IMR-90 (cell line): Measurements from ENCODE around the gene RIOK2. TPM values are rescaled to one million over a fixed set of nuclear protein-coding genes. Genes with fewer than 3 reads are reported as not detected.

ENCODE experiments used
- ATAC-seq: fragments of 200-7000 bp; cut with Tn5 transposase; 2 replicates; pipeline ENCODE4 v1.9.1; 2020; ENCODE audit warnings: low read depth, mild to moderate bottlenecking, moderate library complexity
- BruUV-seq: library from RNA; stranded (reverse); fragments of 400-500 nt; replicated peaks from 2 replicates; lab custom pipeline; 2021; lab: Mats Ljungman, UMichigan
- CTCF ChIA-PET: fragments of 300-600 bp; formaldehyde crosslinking; extraction: SDS; loops from one replicate; lab custom pipeline; 2021; ENCODE audit warnings: antibody characterized with exemption; lab: Yijun Ruan, JAX
- POLR2A ChIA-PET: fragments of 300-600 bp; sonication (Branson Sonifier 250); formaldehyde crosslinking; loops from one replicate; lab custom pipeline; 2022; ENCODE audit warnings: antibody characterized with exemption; ENCODE audit not compliant: unreplicated experiment; lab: Charles Lee
- DNase-seq: peaks from one replicate; pipeline ENCODE4 v3.0.0; 2013
- H2AFZ ChIP-seq: replicated peaks from 2 replicates; pipeline ENCODE3; 2013; ENCODE audit warnings: low read length, mild to moderate bottlenecking; ENCODE audit not compliant: poor library complexity
- H2AK5ac ChIP-seq: 2 replicates; pipeline ENCODE4 v1.6.1; 2013; ENCODE audit warnings: low read depth, low read length, inconsistent platforms
- H2AK9ac ChIP-seq: replicated peaks from 2 replicates; pipeline ENCODE3; 2013; ENCODE audit warnings: mild to moderate bottlenecking, low read depth, low read length, moderate library complexity; ENCODE audit not compliant: poor library complexity
- H2BK120ac ChIP-seq: 2 replicates; pipeline ENCODE4 v1.6.1; 2013; ENCODE audit warnings: low read depth, low read length, inconsistent platforms
- H2BK15ac ChIP-seq: 3 replicates; pipeline ENCODE4 v1.6.1; 2013; ENCODE audit warnings: low read depth, low read length, inconsistent platforms
- H2BK20ac ChIP-seq: 2 replicates; pipeline ENCODE4 v1.6.1; 2013; ENCODE audit warnings: low read depth, mild to moderate bottlenecking, inconsistent platforms, low read length, moderate library complexity
- H2BK5ac ChIP-seq: 2 replicates; pipeline ENCODE4 v1.6.1; 2013; ENCODE audit warnings: mild to moderate bottlenecking, low read depth, low read length, inconsistent platforms; ENCODE audit not compliant: poor library complexity, severe bottlenecking
- H3K14ac ChIP-seq: replicated peaks from 2 replicates; pipeline ENCODE4 v1.6.1; 2013; ENCODE audit warnings: low read depth, low read length, inconsistent platforms
- H3K18ac ChIP-seq: 2 replicates; pipeline ENCODE4 v1.6.1; 2013; ENCODE audit warnings: low read depth, low read length, control low read depth
- H3K23ac ChIP-seq: 2 replicates; pipeline ENCODE4 v1.6.1; 2013; ENCODE audit warnings: low read depth, low read length, inconsistent platforms
- H3K27ac ChIP-seq: 2 replicates; pipeline ENCODE4 v1.5.1; 2013; ENCODE audit warnings: mild to moderate bottlenecking, control low read depth, low read length; ENCODE audit not compliant: insufficient read depth
- H3K27me3 ChIP-seq: 2 replicates; pipeline ENCODE4 v1.6.1; 2013; ENCODE audit warnings: low read length; ENCODE audit not compliant: control insufficient read depth, insufficient read depth
- H3K36me3 ChIP-seq: 2 replicates; pipeline ENCODE4 v1.6.1; 2013; ENCODE audit warnings: low read length, mixed read lengths; ENCODE audit not compliant: control insufficient read depth, insufficient read depth
- H3K4ac ChIP-seq: 2 replicates; pipeline ENCODE4 v1.6.1; 2013; ENCODE audit warnings: low read depth, low read length, inconsistent platforms
- H3K4me1 ChIP-seq: 2 replicates; pipeline ENCODE4 v1.6.1; 2013; ENCODE audit warnings: low read length, mixed read lengths; ENCODE audit not compliant: control insufficient read depth, insufficient read depth
- H3K4me2 ChIP-seq: 2 replicates; pipeline ENCODE4 v1.6.1; 2013; ENCODE audit warnings: low read depth, mild to moderate bottlenecking, control low read depth, low read length, moderate library complexity
- H3K4me3 ChIP-seq: 2 replicates; pipeline ENCODE4 v1.5.1; 2013; ENCODE audit warnings: low read depth, mild to moderate bottlenecking, control low read depth, low read length, moderate library complexity; ENCODE audit not compliant: insufficient read depth
- H3K56ac ChIP-seq: 2 replicates; pipeline ENCODE4 v1.6.1; 2013; ENCODE audit warnings: low read length, inconsistent platforms; ENCODE audit not compliant: insufficient read depth; ENCODE audit errors: extremely low read depth
- H3K79me1 ChIP-seq, 2 experiments: 2 replicates each; pipeline ENCODE4 v1.6.1; 2013; ENCODE audit warnings: low read length in 2 of 2, inconsistent platforms in 1 of 2, low read depth in 1 of 2
- H3K9ac ChIP-seq: 2 replicates; pipeline ENCODE4 v1.6.1; 2013; ENCODE audit warnings: low read depth, low read length, control low read depth
- H3K9me1 ChIP-seq: 2 replicates; pipeline ENCODE4 v1.6.1; 2013; ENCODE audit warnings: low read length, inconsistent platforms; ENCODE audit not compliant: insufficient read depth
- H3K9me3 ChIP-seq: 2 replicates; pipeline ENCODE4 v1.6.1; 2013; ENCODE audit warnings: low read length; ENCODE audit not compliant: control insufficient read depth, insufficient read depth
- H4K20me1 ChIP-seq: 2 replicates; pipeline ENCODE4 v1.6.1; 2013; ENCODE audit warnings: low read length, inconsistent platforms; ENCODE audit not compliant: insufficient read depth
- H4K5ac ChIP-seq: 2 replicates; pipeline ENCODE4 v1.6.1; 2013; ENCODE audit warnings: mild to moderate bottlenecking, low read depth, low read length, control low read depth
- H4K8ac ChIP-seq, 2 experiments: 2 replicates each; pipeline ENCODE4 v1.6.1; 2013; ENCODE audit warnings: low read depth in 2 of 2, low read length in 2 of 2, control low read depth in 1 of 2, inconsistent platforms in 1 of 2
- H4K91ac ChIP-seq: 2 replicates; pipeline ENCODE4 v1.6.1; 2013; ENCODE audit warnings: low read depth, low read length, inconsistent platforms; ENCODE audit not compliant: insufficient read depth
- BHLHE40 ChIP-seq: fragments of 150-350 bp; IDR thresholded peaks from 2 replicates; pipeline ENCODE4 v1.6.1; 2016; ENCODE audit warnings: mild to moderate bottlenecking, low read depth, low read length
- FOS ChIP-seq: fragments of 150-350 bp; IDR thresholded peaks from 2 replicates; pipeline ENCODE4 v1.6.1; 2016; ENCODE audit warnings: low read depth, low read length
- MXI1 ChIP-seq: IDR thresholded peaks from 2 replicates; pipeline ENCODE4 v1.6.1; 2012; ENCODE audit warnings: low read depth, mild to moderate bottlenecking, low read length, moderate library complexity, borderline replicate concordance
- NFE2L2 ChIP-seq: fragments of 150-350 bp; IDR thresholded peaks from 2 replicates; pipeline ENCODE4 v1.6.1; 2016; ENCODE audit warnings: low read depth, mild to moderate bottlenecking, low read length
- POLR2A ChIP-seq: IDR thresholded peaks from 2 replicates; pipeline ENCODE4 v1.6.1; 2012; ENCODE audit warnings: mild to moderate bottlenecking, low read depth, low read length
- SMC3 ChIP-seq: fragments of 150-350 bp; IDR thresholded peaks from 2 replicates; pipeline ENCODE4 v1.6.1; 2016; ENCODE audit warnings: low read depth, mild to moderate bottlenecking, antibody characterized with exemption, low read length, moderate library complexity
- WGBS, 2 experiments: methylation state at CpG; one replicate each; pipeline versions ENCODE4 v1.1.5 to v1.1.7; 2013; ENCODE audit warnings: missing lambda C conversion rate in 2 of 2; ENCODE audit not compliant: insufficient read length in 1 of 2; ENCODE audit errors: extremely low coverage in 2 of 2; 5-methylcytosine and 5-hydroxymethylcytosine counted together
- dilution Hi-C: fragments of 300-500 bp; cut with HindIII; formaldehyde crosslinking; loops from one replicate; pipeline ENCODE4 v1.14.3; 2018; ENCODE audit warnings: low sequenced_read_pairs; ENCODE audit not compliant: unreplicated experiment
- in situ Hi-C: fragments of 300-500 bp; cut with MboI; formaldehyde crosslinking; loops from 3 replicates; pipeline ENCODE4 v1.14.3; 2019; ENCODE audit warnings: low sequenced_read_pairs, inconsistent platforms, mixed read lengths
- intact Hi-C: fragments of 100-400 bp; cut with micrococcal nuclease; formaldehyde crosslinking; loops from 2 replicates; pipeline ENCODE4 v1.10.0; 2022
- polyA plus RNA-seq, 3 experiments: library from polyadenylated mRNA; depleted of rRNA; stranded (reverse); fragments of >200 nt; gene quantifications; 2 replicates each; pipeline ENCODE4 v1.2.3, GENCODE V29; 2012; ENCODE audit warnings: low replicate concordance in 1 of 3
- total RNA-seq: library from RNA; depleted of rRNA; stranded (reverse); fragments of >200 nt; gene quantifications from 2 replicates; pipeline ENCODE4 v1.2.3, GENCODE V29; 2012
- TF ChIP-seq, protein P1 (sequence below): conservative IDR thresholded peaks from 2 replicates; pipeline ENCODE4 v1.5.1; 2012; ENCODE audit warnings: mild to moderate bottlenecking, low read depth, low read length, improper control_type of control experiment
- TF ChIP-seq, protein P2 (sequence below): fragments of 150-350 bp; IDR thresholded peaks from 2 replicates; pipeline ENCODE4 v1.6.1; 2016; ENCODE audit warnings: low read depth, mild to moderate bottlenecking, low read length, moderate library complexity, borderline replicate concordance

RIOK2 gene
- total and polyA plus RNA-seq, 2 of the 4 experiments (the other 2 are of a cell fraction) = 10.7 to 17.7 TPM

DNA sequence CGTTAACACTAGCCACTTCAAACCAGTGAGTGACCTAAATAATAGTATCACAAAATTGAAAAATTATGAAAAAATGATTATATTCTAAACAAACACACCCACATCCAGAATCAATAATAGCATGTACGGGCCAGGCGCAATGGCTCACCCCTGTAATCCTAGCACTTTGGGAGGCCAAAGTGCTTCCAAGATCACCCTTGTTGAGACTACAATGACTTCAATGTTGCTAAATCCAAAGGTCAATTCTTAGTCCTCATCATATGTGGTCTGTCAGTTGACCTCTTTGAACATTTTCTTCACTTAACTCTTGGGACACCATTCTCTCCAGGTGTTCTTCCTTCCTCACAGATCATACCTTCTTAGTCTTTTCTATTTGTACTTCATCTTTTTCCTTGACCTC lies 11.3 kb downstream of the RIOK2 start:
- Histone ChIP-seq H3K14ac (no peak overlapping the region), H2AK5ac (no peak overlapping the region), H2BK5ac (no peak overlapping the region), H3K4me2 (no peak overlapping the region), H3K4me1 (no peaks in the 10 kb centered on the region), H3K9me1 (no peaks in the 10 kb centered on the region), H3K9ac (no peak overlapping the region), H2AFZ (no peak overlapping the region), H3K79me1 (peaks cover 3 to 15% of the 10 kb centered on the region in 2 experiments; a peak in 2 of 4 replicates), H4K8ac (no peak overlapping the region), H3K4ac (no peak overlapping the region), H2AK9ac (no peak overlapping the region), H3K23ac (no peak overlapping the region), H3K9me3 (no peaks in the 10 kb centered on the region), H3K18ac (no peak overlapping the region), H4K91ac (no peak overlapping the region), H3K4me3 (no peak overlapping the region), H4K20me1 (no peaks in the 10 kb centered on the region; the same call in 1 of the 2 replicates), H3K27ac (no peak overlapping the region), H2BK20ac (no peak overlapping the region), H2BK15ac (no peak overlapping the region), H4K5ac (no peak overlapping the region), H2BK120ac (no peak overlapping the region), H3K56ac (no peak overlapping the region), H3K36me3 (peaks cover 35% of the 10 kb centered on the region), H3K27me3 (no peaks in the 10 kb centered on the region)
- dilution Hi-C loops (loop anchor here (25.0 kb wide), 2 partner anchors 284 to 384 kb away; partner anchors contain the start of gene ERAP2), intact Hi-C loops (no loop called here), in situ Hi-C loops (loop anchor here (25.0 kb wide), 1 partner anchor 559 kb away; no protein-coding TSS in a partner anchor)
- BruUV-seq = no TSS peak
- ChIA-PET POLR2A (no interaction called here), CTCF (no interaction called here)
- no peak for DNase-seq
- no peak for TF ChIP-seq BHLHE40
- TF ChIP-seq MXI1 = no peak
- TF ChIP-seq, protein P1, sequence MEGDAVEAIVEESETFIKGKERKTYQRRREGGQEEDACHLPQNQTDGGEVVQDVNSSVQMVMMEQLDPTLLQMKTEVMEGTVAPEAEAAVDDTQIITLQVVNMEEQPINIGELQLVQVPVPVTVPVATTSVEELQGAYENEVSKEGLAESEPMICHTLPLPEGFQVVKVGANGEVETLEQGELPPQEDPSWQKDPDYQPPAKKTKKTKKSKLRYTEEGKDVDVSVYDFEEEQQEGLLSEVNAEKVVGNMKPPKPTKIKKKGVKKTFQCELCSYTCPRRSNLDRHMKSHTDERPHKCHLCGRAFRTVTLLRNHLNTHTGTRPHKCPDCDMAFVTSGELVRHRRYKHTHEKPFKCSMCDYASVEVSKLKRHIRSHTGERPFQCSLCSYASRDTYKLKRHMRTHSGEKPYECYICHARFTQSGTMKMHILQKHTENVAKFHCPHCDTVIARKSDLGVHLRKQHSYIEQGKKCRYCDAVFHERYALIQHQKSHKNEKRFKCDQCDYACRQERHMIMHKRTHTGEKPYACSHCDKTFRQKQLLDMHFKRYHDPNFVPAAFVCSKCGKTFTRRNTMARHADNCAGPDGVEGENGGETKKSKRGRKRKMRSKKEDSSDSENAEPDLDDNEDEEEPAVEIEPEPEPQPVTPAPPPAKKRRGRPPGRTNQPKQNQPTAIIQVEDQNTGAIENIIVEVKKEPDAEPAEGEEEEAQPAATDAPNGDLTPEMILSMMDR = no peak
- TF ChIP-seq POLR2A = no peak
- TF ChIP-seq, protein P2, sequence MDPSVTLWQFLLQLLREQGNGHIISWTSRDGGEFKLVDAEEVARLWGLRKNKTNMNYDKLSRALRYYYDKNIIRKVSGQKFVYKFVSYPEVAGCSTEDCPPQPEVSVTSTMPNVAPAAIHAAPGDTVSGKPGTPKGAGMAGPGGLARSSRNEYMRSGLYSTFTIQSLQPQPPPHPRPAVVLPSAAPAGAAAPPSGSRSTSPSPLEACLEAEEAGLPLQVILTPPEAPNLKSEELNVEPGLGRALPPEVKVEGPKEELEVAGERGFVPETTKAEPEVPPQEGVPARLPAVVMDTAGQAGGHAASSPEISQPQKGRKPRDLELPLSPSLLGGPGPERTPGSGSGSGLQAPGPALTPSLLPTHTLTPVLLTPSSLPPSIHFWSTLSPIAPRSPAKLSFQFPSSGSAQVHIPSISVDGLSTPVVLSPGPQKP = no peak
- TF ChIP-seq FOS = no peak
- TF ChIP-seq NFE2L2 = no peak
- TF ChIP-seq SMC3 = no peak
- no peak for ATAC-seq
- WGBS, 2 experiments = no CpG with 5 or more reads among the region's 3 CpGs
